ENCODE measurements around the gene BRAF.

BRAF gene

GRCh38 chr7:140754506-140754905, 170.2 kb downstream of the BRAF start:
- TF ChIP-seq BACH2 (CRISPR knock-in tag; IDR thresholded peaks at IDR 0.05; ENCODE audit: borderline replicate concordance) (no peak), ARNTL (CRISPR knock-in tag; IDR thresholded peaks at IDR 0.05; ENCODE audit: borderline replicate concordance, low read depth) (no peak), ZC3H10 (CRISPR knock-in tag; IDR thresholded peaks at IDR 0.05) (no peak), TOX (CRISPR knock-in tag; IDR thresholded peaks at IDR 0.05; ENCODE audit: borderline replicate concordance) (no peak), ESRRG (CRISPR knock-in tag; IDR thresholded peaks at IDR 0.05) (no peak), TCF4 (CRISPR knock-in tag; IDR thresholded peaks at IDR 0.05; ENCODE audit: borderline replicate concordance) (no peak), ZFP30 (CRISPR knock-in tag; IDR thresholded peaks at IDR 0.05) (no peak), GLIS3 (CRISPR knock-in tag; IDR thresholded peaks at IDR 0.05) (no peak)
- no peak for ATAC-seq

GRCh38 chr7:140752533-140752932, 172.2 kb downstream of the BRAF start:
- TF ChIP-seq ZFP3 (CRISPR knock-in tag; IDR thresholded peaks at IDR 0.05) (no peak), ZNF565 (CRISPR knock-in tag; conservative IDR thresholded peaks at IDR 0.05; ENCODE audit: low read depth) (no peak), CSDC2 (CRISPR knock-in tag; IDR thresholded peaks at IDR 0.05) (no peak), RARB (CRISPR knock-in tag; IDR thresholded peaks at IDR 0.05) (no peak), BACH2 (CRISPR knock-in tag; IDR thresholded peaks at IDR 0.05; ENCODE audit: borderline replicate concordance) (no peak), PPARA (CRISPR knock-in tag; IDR thresholded peaks at IDR 0.05; ENCODE audit: borderline replicate concordance) (no peak), CSRNP3 (CRISPR knock-in tag; IDR thresholded peaks at IDR 0.05) (no peak)
- ATAC-seq, result no peak

- ATAC-seq, result no peak
- TF ChIP-seq PPARA (CRISPR knock-in tag; IDR thresholded peaks at IDR 0.05; ENCODE audit: borderline replicate concordance) (no peak), TCF4 (CRISPR knock-in tag; IDR thresholded peaks at IDR 0.05; ENCODE audit: borderline replicate concordance) (no peak), CREB5 (CRISPR knock-in tag; IDR thresholded peaks at IDR 0.05; ENCODE audit: low read depth) (no peak), GLIS3 (CRISPR knock-in tag; IDR thresholded peaks at IDR 0.05) (no peak), ARNTL (CRISPR knock-in tag; IDR thresholded peaks at IDR 0.05; ENCODE audit: borderline replicate concordance, low read depth) (no peak), ZNF8 (CRISPR knock-in tag; IDR thresholded peaks at IDR 0.05) (no peak), CSDC2 (CRISPR knock-in tag; IDR thresholded peaks at IDR 0.05) (no peak)
These were observed 178.0 kb downstream of the BRAF start for GRCh38 chr7:140746751-140747150.

- TF ChIP-seq SNAI2 (CRISPR knock-in tag; IDR thresholded peaks at IDR 0.05) (no peak), GLIS3 (CRISPR knock-in tag; IDR thresholded peaks at IDR 0.05) (no peak), ZNF8 (CRISPR knock-in tag; IDR thresholded peaks at IDR 0.05) (no peak), TOX (CRISPR knock-in tag; IDR thresholded peaks at IDR 0.05; ENCODE audit: borderline replicate concordance) (no peak), ZFP30 (CRISPR knock-in tag; IDR thresholded peaks at IDR 0.05) (no peak), BACH2 (CRISPR knock-in tag; IDR thresholded peaks at IDR 0.05; ENCODE audit: borderline replicate concordance) (no peak), CSDC2 (CRISPR knock-in tag; IDR thresholded peaks at IDR 0.05) (no peak), PATZ1 (CRISPR knock-in tag; IDR thresholded peaks at IDR 0.05; ENCODE audit: borderline replicate concordance) (no peak), CREB5 (CRISPR knock-in tag; IDR thresholded peaks at IDR 0.05; ENCODE audit: low read depth) (no peak), ZFP3 (CRISPR knock-in tag; IDR thresholded peaks at IDR 0.05) (no peak)
- ATAC-seq, result no peak
These were observed 179.3 kb downstream of the BRAF start for GRCh38 chr7:140745266-140746058.

GRCh38 chr7:140744005-140744404, 180.7 kb downstream of the BRAF start:
- no peak for ATAC-seq
- no peak for TF ChIP-seq ZNF8 (CRISPR knock-in tag; IDR thresholded peaks at IDR 0.05)
- TF ChIP-seq CREB5 (CRISPR knock-in tag; IDR thresholded peaks at IDR 0.05; ENCODE audit: low read depth), result no peak
- TF ChIP-seq PATZ1 (CRISPR knock-in tag; IDR thresholded peaks at IDR 0.05; ENCODE audit: borderline replicate concordance), result no peak
- no peak for TF ChIP-seq ESRRG (CRISPR knock-in tag; IDR thresholded peaks at IDR 0.05)
- no peak for TF ChIP-seq POU6F1 (CRISPR knock-in tag; IDR thresholded peaks at IDR 0.05; ENCODE audit: borderline replicate concordance, low read depth)
- TF ChIP-seq ZC3H10 (CRISPR knock-in tag; IDR thresholded peaks at IDR 0.05), result no peak
